ENCODE measurements around the gene CDC42EP4. TPM values are rescaled to one million over a fixed set of nuclear protein-coding genes. Genes with fewer than 3 reads are reported as not detected.

CDC42EP4 gene, protein sequence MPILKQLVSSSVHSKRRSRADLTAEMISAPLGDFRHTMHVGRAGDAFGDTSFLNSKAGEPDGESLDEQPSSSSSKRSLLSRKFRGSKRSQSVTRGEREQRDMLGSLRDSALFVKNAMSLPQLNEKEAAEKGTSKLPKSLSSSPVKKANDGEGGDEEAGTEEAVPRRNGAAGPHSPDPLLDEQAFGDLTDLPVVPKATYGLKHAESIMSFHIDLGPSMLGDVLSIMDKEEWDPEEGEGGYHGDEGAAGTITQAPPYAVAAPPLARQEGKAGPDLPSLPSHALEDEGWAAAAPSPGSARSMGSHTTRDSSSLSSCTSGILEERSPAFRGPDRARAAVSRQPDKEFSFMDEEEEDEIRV
- 56.6 and 82.0 TPM in 2 replicates for total RNA-seq

GRCh38 chr17:73311781-73312641 is at the start of gene CDC42EP4:
Gene CDC42EP4, minus strand, starts transcription at chr17:73312001. Its CDS starts 25,501 bp downstream, at chr17:73286500.

DNA sequence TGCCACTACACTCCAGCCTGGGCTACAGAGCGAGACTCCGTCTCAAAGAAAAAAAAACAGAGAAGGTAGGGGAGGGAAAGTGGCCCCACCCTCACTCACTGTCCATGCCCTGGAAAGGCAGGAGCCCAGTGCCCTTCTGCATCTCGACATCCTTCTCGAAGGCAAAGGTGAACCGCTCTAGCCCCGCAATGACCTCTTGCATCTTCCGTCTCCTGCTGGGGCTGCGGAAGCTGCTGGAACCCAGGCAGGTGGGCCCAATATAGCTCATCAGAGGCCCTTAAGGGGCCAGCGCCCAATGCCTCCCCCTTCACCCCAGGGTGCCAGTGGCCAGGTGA is 50.2 kb downstream of the CDC42EP4 start, which contains the start of gene CPSF4L:
CPSF4L (minus strand) TSS at position 264 of the 335 bp plus-strand sequence; CDS start at position 202, 62 bp downstream.

Other genes with a start within 250 kb of the CDC42EP4 start
- 29.5 and 30.6 TPM in 2 replicates for gene SLC39A11, start 219.3 kb downstream of the CDC42EP4 start, total RNA-seq
- under 0.01 TPM in 1 of 2 replicates, not detected in the other for gene SSTR2, start 147.0 kb downstream of the CDC42EP4 start, total RNA-seq
- gene COG1, start 118.9 kb downstream of the CDC42EP4 start, total RNA-seq, result 19.8 and 32.4 TPM in 2 replicates
- gene CPSF4L, start 50.1 kb downstream of the CDC42EP4 start, total RNA-seq, result not detected in 2 replicates